Measurements from ENCODE around the gene SESN3.

DNA sequence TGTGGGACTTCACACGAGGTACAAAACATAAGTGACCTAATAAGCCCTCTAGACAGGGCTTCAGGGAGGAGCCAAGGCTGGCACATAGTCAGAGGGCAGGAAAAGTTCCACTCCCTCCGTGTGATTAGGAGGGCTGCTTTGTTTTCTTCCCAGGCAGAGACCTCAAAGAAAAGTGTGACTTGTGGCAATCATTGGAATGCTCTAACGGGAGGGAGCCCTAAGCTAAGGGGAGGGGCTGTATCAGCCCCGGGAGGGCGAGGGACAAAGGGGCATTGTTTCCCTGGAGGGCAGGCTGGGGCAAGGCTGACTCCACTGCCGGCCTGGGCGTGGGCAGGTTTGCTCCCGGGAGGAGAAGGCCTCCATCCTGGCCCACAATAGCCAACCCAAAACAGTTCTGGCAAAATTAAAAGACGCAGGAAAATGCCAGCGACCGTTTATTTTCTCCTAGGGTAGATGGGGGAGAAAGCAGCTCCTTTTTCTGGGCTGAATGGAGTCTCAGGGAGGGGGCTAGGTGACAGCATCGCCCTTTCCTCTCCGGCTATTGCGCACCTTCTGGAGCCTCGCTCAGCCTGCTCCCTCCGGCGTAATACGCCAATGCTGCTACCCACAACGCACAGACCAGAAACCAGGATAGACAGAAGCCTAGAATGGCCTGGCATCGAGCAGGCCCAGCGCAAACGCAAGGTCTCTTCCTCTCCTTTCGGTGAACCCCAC lies 81.2 kb downstream of the SESN3 start:
- TF ChIP-seq EZH2 (IDR thresholded peaks at IDR 0.05; ENCODE audit: borderline replicate concordance, insufficient read depth, low read length, poor library complexity, severe bottlenecking) (no peak), RAD21 (conservative IDR thresholded peaks at IDR 0.05) (no peak), SMC3 (conservative IDR thresholded peaks at IDR 0.05; ENCODE audit: poor library complexity) (no peak)
- TF ChIP-seq, protein P1, sequence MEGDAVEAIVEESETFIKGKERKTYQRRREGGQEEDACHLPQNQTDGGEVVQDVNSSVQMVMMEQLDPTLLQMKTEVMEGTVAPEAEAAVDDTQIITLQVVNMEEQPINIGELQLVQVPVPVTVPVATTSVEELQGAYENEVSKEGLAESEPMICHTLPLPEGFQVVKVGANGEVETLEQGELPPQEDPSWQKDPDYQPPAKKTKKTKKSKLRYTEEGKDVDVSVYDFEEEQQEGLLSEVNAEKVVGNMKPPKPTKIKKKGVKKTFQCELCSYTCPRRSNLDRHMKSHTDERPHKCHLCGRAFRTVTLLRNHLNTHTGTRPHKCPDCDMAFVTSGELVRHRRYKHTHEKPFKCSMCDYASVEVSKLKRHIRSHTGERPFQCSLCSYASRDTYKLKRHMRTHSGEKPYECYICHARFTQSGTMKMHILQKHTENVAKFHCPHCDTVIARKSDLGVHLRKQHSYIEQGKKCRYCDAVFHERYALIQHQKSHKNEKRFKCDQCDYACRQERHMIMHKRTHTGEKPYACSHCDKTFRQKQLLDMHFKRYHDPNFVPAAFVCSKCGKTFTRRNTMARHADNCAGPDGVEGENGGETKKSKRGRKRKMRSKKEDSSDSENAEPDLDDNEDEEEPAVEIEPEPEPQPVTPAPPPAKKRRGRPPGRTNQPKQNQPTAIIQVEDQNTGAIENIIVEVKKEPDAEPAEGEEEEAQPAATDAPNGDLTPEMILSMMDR (IDR thresholded peaks at IDR 0.05; ENCODE audit: poor library complexity, severe bottlenecking), result no peak
